NCI-H1694 (cell line): ENCODE measurements around the gene UST.
"Not testable (repeated sequence)": the region's sequence is repeated elsewhere in the genome, so short reads cannot be mapped to it uniquely, and the experiment has no call there.

ENCODE experiments used
- DNase-seq: peaks from one replicate; lab custom pipeline; 2025; lab: John Stamatoyannopoulos, UW

Gene UST

GRCh38 chr6:148868901-148869300, 122.1 kb downstream of the UST start:
- no peak for DNase-seq

- DNase-seq: no peak
These were observed 122.8 kb downstream of the UST start for GRCh38 chr6:148869585-148869984.

- no peak for DNase-seq
These were observed 126.3 kb downstream of the UST start for GRCh38 chr6:148873154-148873553.

- no peak for DNase-seq
These were observed 127.0 kb downstream of the UST start for GRCh38 chr6:148873868-148874267.

GRCh38 chr6:148874698-148875293, 128.0 kb downstream of the UST start:
- DNase-seq: no peak

GRCh38 chr6:148878683-148879082, 131.9 kb downstream of the UST start:
- DNase-seq: no peak

GRCh38 chr6:148880742-148881141, 133.9 kb downstream of the UST start:
- not testable (repeated sequence) for DNase-seq

GRCh38 chr6:148881593-148882311, 134.9 kb downstream of the UST start:
- DNase-seq: no peak

- no peak for DNase-seq
These were observed 136.4 kb downstream of the UST start for GRCh38 chr6:148883270-148883669.

GRCh38 chr6:148884461-148884860, 137.6 kb downstream of the UST start:
- no peak for DNase-seq

GRCh38 chr6:148885136-148885865, 138.5 kb downstream of the UST start:
- no peak for DNase-seq

GRCh38 chr6:148885925-148886845, 139.4 kb downstream of the UST start:
- no peak for DNase-seq

- DNase-seq: no peak
These were observed 140.4 kb downstream of the UST start for GRCh38 chr6:148887181-148887580.

- no peak for DNase-seq
These were observed 142.0 kb downstream of the UST start for GRCh38 chr6:148888856-148889255.

GRCh38 chr6:148890096-148890495, 143.3 kb downstream of the UST start:
- no peak for DNase-seq

- no peak for DNase-seq
These were observed 144.0 kb downstream of the UST start for GRCh38 chr6:148890652-148891404.

- DNase-seq: no peak
These were observed 144.6 kb downstream of the UST start for GRCh38 chr6:148891405-148891783.

GRCh38 chr6:148892247-148892646, 145.4 kb downstream of the UST start:
- DNase-seq: no peak

- no peak for DNase-seq
These were observed 146.2 kb downstream of the UST start for GRCh38 chr6:148893073-148893472.

- no peak for DNase-seq
These were observed 146.7 kb downstream of the UST start for GRCh38 chr6:148893481-148893880.

- DNase-seq: no peak
These were observed 151.7 kb downstream of the UST start for GRCh38 chr6:148898376-148899014.
